GM19397 (cell line): ENCODE results near the gene ITPR2.

ENCODE experiments used
- ATAC-seq: cut with Tn5 transposase; IDR thresholded peaks from one replicate; pipeline ENCODE4 v1.9.1; 2021; ENCODE audit warnings: mild to moderate bottlenecking, moderate library complexity; ENCODE audit not compliant: unreplicated experiment

Gene ITPR2

GRCh38 chr12:26429070-26429691 is 403.8 kb downstream of the ITPR2 start:
- ATAC-seq = no peak

DNA sequence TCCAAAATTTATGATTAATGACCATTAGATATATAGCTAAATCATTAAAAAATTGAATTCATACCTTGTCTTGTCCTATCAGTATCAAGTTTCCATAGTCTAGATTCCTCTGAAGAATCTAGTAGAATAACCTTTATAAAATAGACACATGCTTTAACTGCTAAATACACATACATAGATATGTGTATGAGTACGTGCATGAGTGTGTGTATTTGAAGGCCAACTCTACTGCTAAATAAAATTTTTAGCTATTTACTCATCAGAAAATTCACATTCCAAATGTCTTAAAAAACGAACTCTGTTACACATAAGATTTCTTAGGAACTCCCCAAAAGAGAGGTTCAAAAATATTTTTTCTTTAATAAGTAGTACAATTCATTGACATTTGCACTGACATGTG is 404.6 kb downstream of the ITPR2 start:
- no peak for ATAC-seq

GRCh38 chr12:26426652-26427051 is 406.3 kb downstream of the ITPR2 start:
- ATAC-seq = no peak

DNA sequence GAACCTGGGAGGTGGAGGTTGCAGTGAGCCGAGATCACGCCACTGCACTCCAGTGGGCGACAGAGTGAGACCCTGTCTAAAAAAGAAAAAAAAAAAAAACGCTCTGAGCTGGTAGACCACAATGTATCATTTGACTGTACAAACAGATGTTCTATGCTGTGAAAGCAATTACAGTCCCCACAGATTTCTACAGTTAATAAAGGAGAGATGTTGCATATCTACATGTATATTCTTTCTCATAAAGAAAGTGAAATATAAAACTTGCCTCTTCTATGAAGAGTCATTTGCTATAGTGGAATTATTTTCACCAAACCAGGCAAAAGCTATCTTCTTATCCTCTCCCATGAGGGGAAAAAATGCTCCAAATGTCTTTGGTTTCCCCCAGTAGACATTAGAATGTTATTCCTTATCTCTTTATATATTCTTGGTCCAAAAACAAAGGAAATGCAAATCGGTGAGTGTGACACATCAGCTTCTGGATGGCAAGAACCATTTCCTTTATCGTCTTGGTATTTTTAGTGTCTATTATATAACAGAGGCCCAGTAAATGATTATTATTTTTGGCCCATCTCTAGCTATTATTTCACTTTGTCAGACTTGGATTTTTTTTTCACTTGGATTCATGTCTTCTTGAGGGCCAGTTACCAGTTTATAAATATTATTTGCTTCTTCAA is 407.3 kb downstream of the ITPR2 start:
- ATAC-seq = peak; percentile 42

DNA sequence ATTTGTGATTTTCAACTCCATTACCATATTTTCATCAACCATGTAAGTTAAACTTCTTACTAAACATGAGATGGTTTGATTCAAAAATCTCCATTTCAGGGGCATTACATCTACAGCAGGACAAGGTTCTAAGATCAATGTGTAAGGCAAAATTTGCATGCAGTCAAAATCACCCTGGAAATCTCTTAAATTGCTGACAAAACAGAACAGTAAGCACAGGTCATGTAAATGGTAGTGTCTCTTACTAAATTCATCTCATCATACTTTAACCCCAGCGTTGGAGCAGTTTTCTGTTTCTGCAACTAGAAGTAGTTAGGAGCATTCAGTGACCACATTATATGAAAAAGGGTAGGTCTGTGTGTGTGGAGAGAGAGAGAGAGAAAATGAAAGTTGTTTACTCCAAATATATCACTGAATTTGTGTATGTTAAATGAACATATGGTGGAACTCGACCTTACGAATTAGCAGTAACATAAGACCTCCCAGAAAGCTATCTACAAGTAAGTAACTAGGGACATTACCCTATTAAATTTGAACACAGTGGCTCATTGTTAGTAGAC is 410.1 kb downstream of the ITPR2 start:
- ATAC-seq = peak; percentile 67

DNA sequence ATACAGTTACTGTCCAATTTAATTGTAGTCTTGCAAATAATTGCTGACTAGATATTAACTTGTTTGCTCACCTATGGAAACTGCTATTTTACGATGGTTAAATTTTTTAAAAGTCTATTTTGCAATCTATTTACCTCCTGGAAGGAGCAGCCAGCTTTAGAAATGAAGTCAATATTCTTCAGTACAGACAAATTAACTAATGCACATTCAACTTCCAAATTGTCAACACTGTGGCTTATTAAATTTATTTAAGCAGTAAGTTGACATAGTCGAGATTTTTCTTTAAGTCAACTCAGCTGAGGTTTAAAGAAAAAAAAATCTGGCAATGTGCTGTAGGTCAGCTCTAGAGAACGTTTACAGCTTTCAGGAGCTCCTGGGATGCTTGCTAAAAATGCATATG is 416.4 kb downstream of the ITPR2 start:
- no peak for ATAC-seq

DNA sequence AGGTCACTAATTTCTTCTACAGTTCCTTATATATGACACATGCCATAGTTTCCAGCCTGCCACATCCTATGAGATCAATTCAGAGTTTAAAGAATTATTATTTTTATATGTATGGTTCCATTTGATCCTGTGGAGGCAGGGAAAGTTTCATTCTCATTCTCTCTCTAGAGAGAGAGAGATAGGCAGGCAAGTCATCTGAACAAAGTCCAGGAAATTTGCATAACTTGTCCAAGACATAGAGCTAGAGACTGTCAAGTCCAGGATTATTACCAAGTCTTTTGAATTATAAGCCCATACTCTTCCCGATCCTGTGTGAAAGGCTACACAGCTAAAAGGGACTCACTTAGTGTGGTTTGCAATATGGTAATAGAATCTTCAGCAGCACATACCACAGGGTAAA is 422.3 kb downstream of the ITPR2 start:
- ATAC-seq = no peak

GRCh38 chr12:26406813-26407212 is 426.2 kb downstream of the ITPR2 start:
- no peak for ATAC-seq

DNA sequence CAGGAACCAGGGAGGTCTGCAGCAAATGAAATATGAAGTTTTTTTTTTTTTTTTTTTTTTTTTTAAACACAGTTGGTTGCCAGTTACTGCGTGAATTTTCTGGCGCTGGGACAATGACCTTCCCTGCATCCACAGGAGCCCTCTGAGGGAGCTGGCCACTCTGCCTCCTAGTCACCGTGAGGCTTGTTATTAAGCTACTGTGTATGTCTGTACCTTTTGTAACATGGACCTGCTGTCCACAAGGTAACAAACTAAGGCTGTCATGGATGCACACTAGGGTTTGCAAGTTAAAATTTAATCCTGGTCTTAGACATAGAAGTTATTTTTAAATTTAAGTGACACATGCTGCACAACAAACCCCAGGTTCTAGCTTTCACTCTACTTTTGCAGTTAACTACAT is 426.6 kb downstream of the ITPR2 start:
- no peak for ATAC-seq

GRCh38 chr12:26403601-26404000 is 429.4 kb downstream of the ITPR2 start:
- no peak for ATAC-seq

DNA sequence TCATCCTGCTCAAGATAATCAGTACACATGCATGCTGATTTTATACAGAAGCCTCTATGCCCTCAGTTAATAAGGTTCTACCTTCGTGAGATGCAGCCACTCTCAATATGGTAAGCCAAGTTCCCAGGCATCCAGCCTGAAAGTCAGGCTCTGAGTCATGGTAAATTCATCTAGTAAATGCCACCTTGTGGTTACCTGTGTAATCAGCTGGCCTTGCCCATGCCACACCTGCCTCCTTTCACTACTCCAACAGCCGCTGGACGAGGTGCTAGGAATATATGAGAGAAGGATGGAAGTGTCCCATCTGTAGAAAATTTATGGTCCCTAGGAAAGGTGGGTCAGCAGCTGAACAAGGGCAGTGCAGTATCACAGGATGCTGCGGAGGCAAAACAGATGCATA is 430.3 kb downstream of the ITPR2 start:
- ATAC-seq = no peak

DNA sequence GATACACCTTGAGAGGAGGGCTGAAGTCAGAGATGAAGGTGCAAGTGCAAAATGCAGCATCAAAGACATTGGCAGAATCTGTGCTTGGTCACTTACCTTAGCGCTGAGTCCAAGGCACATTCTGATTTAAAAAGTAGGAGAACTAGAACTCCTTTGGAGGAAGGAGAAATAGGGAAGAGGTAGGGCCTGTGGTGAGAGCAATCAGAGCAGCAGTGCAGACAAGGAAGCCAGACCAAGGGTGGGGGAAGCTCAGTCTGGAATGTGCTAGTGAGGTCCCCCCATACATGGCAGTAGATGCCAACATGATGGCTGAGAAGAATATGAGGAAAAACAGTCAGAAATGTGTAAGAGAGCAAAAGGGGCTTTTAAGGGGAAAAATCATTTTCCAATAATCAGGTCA is 431.1 kb downstream of the ITPR2 start:
- ATAC-seq = no peak

DNA sequence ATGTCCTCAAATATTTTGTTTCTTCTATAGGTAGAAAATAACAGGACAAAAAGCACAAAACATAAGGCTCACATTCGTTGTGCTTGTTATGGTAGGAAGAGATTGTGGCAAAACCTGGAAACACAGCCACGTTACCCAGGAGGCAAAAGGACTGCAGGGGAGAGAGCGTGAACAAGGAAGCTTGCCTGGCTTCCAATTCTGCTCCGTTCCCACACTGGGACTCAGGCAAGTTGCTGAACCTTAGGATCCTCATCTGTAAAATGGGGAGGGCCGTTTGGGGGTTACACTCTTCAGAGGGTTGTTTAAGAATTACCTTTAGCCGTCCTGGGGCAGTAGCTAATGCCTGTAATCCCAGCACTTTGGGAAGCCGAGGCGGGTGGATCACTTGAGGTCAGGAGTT is 432.4 kb downstream of the ITPR2 start:
- no peak for ATAC-seq

- no peak for ATAC-seq
These were observed 433.6 kb downstream of the ITPR2 start for GRCh38 chr12:26399381-26399780.

- no peak for ATAC-seq
These were observed 436.6 kb downstream of the ITPR2 start for GRCh38 chr12:26396402-26396801.

- ATAC-seq = no peak
These were observed 443.7 kb downstream of the ITPR2 start for GRCh38 chr12:26389343-26389742.

- no peak for ATAC-seq
These were observed 448.5 kb downstream of the ITPR2 start for GRCh38 chr12:26384536-26384935.

- ATAC-seq = no peak
These were observed 450.0 kb downstream of the ITPR2 start for GRCh38 chr12:26383041-26383440.

DNA sequence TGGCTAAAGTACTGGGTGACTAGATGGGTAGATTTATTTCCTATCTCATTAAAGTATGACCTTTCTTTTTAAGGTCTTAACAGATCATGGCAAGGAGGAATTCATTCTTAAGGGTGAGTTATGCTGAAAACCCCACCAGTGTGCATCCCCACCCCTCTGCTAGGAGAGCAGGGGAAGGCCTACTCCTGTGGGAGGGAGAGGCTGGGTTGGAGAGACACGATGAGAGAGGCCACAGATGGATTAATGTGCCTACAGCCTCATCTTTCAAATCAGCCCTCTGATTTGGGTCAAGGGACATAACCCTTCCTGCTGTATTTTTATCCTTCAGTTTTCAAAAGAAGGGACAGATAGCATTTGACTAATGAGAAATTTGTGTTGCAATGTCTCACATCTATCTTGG is 452.1 kb downstream of the ITPR2 start:
- ATAC-seq = no peak

DNA sequence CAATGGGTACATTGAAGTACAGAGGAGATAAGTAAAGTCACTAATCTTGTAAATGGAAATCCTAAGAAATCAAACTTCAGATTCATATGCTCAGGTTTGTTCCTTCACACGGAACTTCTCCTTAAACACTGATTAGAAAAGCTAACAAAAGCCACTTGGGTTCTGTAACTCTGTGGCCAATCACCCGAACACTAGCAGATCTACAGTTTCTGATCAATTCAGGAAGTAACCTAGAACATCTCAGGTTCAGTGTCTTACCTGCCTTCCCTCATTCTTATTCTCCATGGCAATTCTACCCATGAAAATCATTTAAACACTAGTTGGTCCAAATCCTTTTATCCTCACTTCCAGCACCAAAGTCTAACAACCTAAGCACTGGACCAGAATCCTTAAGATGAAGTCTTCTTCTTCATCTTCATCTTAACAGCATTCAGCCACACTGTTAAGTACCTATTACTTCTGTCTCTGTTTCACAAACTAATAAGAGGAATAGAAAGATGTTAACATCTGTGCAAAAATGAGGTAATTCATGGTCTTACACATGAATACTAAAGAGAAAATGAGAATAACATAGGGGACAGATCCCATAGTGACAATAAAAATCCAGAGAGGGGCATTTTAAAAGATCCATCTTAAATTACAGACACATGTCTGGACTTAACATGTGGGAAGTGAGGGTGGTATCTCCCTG is 453.1 kb downstream of the ITPR2 start:
- ATAC-seq = no peak

DNA sequence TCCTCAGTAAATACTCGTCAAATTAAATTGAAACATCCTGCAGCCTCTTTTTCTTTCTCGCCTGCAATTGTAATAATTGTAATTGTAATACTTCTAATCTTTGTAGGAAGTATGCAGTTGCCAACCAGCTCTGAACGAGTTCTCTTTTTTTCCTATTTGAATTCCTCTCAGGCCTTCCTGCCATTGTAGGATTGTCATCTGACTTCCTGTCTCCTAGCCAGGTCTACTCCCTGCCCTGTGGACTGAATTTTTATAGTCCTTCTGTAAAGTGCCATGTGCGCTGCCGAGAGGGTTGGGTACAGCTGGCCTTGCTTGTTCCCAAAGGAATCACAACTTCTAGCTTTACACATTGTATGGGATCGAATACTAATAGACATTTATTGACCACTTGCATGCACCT is 454.3 kb downstream of the ITPR2 start:
- ATAC-seq = no peak
